NCI-H69 (cell line): ENCODE measurements around the gene CREB5.

Source experiments
- DNase-seq: peaks from one replicate; lab custom pipeline; 2025; lab: John Stamatoyannopoulos, UW

CREB5 gene

DNA sequence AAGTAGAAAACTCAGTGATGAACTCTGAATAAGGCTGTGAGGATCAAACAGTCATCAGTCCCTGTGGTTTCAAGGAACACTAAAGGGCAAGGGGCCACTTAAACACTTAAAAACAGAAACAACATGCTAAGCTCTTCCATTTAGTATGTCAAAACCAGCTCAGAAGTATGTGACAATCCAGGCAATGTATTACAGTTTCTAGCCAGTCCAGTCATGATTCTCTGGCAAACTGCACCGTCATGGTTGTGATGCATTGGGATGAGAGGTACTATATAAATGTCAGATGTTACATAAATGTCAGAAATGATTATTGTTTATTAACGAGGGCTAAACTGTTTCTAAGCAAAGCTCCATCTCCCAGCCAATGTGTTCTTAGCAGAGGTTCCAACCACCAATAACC lies 4.7 kb upstream of the CREB5 start:
- no peak for DNase-seq

DNA sequence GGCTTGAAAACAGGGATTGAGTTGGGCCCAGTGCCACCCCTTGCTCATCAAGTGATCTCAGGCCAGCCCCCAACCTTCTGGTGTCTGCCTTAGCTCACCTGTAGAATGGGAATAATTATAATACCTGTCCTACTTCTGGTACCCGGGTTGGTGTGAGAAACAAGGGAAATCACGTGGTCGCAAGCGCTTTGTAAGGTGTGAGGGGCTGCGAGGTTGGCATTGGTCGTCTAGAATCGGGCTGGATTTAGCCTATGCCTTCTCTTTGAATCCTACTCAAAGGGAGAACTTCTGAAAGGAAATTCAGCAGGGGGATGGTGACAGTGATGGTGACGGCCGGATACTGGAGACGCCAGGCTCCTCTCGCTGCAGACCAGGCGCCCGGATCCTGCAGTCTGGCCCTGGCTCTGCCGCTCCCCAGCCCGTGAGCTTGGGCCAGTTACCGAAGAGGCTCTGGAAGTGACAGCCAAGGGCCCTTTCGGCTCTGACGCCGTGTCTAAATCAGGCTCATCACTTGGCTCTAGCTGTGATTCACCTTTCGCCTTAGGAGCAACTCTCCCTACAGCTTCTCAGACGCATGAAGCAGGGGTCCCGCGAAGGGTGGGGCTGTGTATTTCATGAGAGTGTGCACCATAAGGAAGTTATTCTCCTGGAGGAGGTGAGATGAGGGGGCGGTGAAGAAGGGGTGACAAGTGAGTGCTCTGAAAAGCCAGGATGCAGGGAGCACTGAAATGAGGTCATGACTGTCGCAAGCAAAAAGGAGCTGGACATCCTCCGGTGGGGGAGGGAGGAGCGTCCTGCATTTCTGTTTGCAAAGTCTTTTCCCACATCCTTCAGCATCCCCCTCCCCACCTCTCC lies 4.0 kb upstream of the CREB5 start:
- DNase-seq, result no peak

DNA sequence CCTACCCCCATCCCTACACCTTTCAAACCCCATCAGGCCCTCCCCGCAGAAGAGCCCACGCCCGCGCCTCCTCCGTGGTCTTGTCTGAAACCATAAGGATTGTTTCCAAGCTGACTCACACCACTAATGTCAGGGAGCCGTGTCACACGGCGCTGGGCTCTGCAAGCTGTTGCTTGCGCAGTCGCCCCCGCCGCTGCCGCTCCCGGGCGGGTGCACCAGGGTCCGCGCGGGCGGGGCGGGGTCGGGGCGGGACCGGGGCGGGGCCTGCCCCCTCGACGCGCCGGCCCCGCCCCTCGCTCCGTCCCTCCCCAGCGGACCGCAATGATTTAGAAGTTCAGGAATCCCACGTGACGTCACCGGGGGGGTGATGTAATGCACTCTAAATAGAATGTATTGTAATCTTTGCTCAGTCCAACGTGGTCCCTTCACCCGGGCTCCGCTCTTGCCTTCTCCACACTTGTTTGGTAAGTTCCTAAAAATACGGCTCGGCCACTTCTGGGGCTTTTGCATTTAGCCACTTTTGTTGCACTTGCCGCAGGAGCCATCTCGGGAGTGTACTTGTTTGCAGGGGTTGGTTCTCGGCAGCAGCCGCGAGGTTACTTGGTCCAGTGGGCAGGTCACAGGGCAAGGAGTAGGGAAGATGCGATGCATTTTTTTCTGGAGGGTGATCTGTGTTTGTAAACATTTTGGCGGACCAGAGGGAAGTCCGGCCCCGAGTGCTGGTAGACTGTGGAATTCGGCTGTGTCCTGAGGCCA lies 3.2 kb upstream of the CREB5 start:
- peak; percentile 98 for DNase-seq

DNA sequence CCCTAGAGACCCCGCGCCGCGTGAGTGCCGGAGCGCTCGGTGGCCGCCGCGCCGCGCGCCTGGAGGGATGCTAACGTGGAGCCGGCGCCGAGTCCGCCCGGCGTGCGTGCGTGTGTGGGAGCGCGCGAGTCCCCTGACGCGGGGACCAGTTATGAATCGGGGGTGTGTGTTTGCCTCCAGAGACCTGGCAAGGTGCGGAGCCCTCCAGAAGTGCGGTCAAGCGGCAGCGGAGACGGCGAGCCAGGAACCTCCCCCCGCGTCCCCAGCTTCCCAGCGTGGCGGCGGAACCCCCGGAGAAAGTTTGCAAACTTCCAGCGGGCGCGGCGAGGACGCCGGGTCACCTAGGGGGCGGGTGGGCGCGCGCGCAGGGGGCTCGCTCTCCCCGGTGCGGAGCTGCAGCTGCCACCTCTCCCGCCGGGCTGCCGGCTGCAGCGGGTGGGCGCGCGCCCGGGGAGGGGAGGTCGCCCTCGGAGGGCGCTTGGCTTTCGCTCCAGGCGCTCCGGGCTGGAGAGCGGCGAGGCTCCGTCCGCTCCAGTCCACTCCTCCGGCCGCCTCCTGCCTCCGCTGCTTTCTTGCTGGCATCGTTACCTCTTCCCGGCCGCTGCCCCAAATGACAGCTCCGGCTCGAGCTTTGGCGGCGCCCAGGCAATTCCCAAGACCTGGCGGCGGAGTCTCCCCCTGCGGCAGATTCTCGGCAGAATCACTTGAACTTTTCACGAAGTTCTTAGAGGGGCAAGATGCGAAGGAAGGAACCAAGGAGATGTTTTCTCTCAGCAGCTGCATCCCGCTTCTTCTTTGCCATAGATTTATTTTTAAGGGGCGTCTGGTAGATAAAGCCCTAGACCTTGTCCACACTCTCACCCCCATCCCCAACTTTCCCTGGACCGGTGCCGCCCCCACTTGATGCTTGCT lies 2.3 kb upstream of the CREB5 start:
- peak; percentile 81 for DNase-seq

DNA sequence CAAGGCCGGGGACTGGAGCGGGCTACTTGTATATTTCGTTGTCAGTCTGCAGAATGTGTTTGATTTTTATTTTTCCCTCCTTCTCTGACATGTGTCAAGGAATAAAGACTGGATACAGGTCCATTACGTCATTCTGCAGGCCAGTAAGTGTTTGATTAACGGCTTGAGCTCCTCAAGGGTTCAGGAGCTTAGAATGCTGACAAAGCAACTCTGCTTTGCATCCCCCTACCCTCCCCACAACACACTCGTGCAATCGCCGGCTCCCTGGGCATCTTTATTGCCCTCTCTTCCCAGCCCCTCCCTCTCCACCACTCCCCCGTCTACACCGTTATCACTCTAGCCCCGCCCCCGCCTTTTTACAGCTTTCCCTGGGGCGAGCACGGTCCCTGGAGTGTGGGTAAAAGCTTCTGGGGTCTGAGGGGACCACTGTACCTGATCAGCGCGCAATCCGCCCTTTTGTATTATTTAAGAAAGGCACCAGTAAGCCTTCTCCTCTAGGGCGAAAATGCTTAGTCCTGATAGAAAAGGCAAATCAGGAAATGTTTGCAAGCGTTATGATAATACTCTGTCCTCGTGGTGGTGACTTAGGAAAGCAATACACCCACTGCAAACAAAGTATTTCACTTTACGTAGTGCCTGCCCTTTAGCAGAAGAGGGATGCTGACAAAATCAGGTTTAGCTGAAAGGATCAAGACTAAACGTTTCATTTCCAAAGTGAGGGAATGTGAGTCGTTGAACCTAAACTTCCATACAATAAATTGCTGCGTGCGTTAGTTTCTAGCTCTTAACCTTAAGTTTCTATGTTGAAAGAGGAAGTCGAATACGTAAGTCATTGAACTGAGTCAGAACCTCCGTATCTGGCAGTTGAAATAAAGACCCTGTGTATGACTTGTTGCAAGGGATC lies 1.4 kb upstream of the CREB5 start:
- peak; percentile 84 for DNase-seq

DNA sequence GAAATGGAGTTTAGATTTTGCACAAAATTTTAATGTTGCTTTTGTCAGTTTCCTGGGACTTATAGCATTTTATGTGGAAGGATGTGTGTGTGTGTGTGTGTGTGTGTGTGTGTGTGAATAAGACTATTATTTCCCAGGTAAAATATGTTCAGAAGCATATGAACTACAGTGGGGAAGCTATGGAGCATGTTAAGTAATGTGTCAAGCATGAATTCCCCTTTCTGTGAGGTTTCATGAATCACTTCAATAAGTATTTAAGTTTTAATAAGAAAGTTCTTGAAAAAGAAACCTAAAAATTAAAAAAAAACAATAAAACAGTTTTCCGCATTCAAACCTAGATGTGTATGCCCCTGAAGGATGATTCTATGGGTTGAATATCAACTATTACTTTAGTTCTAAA lies 693 bp downstream of the CREB5 start:
- no peak for DNase-seq

DNA sequence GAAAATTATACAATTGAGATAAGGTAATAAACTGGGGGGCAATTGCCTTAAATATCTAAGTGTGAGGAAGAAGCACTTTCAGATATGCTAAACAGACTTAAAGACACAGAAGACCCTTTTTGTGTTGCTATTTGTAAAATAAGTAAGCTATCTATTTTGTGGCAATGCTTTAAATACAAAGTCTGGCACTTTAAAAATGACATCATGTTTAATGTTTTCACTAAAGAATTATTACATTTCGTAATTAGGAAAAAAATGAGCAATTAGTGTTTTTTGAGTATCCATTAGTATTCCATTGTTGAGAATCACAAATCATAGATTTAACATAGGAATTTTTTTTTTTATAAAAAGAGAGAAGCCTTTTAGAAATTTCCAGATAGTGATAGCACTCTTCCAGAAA lies 2.1 kb downstream of the CREB5 start:
- DNase-seq, result no peak

DNA sequence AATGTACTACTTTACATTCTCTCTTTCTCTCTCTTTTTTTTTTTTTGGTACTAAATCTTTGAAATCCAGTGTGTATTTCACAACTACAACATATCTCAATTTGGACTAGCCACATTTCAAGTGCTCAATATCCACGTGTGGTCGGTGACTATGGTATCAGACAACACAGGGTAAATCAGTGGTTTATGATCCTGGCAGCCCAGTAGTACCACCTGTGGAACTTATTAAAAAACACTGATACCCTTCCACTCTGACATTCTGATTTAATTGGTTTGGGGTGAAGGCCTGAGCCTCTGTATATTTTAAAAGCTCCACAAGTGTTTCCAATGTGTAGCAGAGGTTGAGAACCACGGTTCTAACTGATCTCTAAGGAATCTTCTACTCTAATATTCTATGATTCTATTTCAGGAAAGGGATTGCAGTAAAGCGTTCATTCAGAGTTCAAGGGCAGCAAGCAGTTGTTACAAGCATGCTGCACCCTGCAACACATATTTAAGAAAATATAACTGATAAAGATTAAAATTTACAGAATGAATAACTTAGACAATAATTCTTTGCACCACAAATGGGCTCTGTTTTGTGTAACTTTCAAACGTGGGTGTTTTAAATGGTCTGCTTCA lies 5.1 kb downstream of the CREB5 start:
- no peak for DNase-seq

DNA sequence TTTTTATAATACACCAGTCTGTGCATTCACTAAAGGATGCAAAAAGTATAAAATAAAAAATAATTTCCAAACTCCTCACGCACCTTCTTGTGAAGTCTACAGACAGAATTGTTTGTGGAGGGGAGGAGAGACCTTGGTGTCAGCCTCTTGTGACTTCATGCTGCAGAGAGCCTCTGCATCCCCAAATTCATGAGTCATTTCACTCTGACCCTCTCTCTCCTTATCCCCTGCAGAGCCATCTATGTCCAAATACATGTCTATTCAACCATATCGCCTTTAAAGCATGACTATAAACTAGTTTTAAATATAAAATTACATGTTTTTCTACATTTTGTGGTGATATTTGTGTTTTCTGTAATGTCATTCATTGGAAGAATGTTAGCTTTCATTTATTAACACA lies 6.0 kb downstream of the CREB5 start:
- no peak for DNase-seq

DNA sequence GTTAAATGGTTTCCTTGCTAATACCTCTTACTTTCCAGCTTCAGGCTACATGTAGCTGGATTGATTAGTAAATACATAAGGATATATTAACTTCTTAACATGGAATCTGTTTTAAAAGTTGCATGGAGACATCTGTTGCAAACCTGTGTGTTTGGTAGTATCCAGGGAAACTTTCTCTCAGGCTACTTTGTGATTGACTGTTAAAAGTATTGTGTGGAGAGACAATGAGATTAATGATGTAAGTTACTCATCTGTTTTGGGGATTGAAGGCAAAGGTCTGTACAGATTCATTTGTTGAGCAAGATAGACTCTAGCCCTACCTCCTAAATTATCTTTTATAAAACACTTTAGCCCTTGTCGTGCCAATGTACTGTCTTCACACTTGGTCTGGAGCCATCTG lies 6.6 kb downstream of the CREB5 start:
- no peak for DNase-seq

DNA sequence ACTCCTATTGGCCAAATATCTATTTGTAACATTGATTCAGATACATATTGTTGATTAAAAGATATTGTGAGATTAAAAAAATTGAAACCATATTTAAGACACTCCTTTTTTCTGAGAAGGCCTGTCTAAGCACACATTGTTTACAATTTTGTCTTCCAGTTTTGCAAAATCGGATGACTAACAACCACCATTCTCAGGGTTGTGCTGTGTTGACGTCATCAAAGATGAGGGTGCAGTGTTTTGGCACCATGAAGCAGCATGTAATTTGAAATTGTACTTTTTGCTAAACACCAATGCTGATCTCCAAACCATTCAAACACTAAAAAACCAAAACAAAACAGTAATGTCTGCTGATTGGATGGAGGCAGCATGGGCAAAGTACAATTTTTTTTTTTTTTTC lies 7.4 kb downstream of the CREB5 start:
- no peak for DNase-seq

DNA sequence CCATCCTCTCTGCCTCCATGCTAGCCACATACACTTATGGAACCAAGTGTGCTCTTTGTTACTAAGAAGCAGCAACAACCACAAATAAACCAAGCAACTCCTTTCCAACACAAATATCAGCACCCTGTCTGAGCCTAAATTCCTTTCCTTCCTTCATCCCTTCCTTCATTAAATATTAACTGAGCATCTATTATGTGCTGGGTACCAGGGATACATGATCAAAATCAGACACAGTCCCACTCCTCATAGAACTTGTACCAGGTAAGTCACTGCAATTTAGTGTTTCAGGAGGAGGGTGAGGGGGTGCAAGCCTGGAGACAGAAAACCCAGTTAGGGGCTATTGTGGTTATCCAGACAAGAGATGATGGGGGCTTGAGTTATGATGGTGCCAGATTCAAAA lies 10.8 kb downstream of the CREB5 start:
- no peak for DNase-seq

DNA sequence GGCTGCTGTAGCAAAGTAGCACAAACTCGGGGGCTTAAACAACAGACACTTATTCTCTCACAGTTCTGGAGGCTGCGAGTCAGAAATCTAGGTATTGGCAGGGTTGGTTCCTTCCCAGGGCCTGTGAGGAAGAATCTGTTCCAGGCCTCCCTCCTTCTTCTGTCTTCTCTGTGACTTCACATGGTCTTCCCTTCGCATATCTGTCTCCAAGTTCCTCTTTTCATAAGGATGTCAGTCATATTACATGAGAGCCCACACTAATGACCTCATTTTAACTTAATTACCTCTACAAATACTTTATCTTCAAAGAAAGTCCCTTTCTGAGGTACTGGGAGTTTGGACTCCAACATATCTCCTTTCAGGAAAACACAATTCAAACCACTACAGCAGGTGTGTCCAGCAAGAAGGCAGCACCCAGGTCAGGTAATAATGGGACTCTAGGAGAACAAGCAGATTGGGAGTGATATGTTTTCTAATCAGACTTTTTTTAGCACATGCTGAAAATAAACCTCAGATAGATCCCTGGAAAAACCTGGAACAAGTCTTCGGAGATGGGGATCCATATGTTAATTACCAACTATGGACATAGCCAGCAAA lies 11.7 kb downstream of the CREB5 start:
- DNase-seq, result no peak

DNA sequence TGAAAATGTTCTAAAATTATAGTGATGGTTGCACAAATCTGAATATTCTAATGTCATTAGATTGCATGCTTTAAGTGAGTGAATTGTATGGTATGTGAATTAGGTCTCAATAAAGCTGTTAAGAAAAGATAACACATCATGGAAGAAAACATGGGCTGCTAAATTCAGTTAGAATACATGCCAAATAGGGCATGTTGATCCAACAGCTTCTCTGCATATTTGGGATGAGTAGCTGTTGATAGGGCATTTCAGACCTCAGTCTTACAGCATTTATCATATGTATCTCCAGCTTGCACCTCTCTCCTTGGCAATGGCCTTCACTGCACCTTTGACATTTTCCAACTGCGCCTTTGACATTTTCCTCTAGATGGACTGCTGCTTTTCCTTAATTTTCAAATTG lies 13.2 kb downstream of the CREB5 start:
- no peak for DNase-seq

DNA sequence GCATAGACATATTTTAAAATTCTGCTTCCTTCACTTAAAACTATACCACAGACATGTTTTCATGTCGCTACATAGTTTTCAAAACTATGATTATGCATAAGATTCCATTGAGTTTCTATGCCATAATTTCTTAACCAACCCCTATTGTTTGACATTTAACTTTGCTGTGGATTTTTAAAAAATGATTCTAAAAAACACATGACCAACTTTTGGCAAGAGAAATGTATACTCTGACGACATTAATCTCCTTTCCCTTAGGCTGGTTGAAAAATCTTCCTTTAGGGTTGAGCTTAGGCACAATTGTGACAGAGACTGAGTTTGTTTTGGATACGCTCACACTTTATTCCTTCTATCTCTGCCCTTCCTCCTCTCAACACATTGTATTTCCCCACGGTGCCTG lies 14.9 kb downstream of the CREB5 start:
- DNase-seq, result no peak

DNA sequence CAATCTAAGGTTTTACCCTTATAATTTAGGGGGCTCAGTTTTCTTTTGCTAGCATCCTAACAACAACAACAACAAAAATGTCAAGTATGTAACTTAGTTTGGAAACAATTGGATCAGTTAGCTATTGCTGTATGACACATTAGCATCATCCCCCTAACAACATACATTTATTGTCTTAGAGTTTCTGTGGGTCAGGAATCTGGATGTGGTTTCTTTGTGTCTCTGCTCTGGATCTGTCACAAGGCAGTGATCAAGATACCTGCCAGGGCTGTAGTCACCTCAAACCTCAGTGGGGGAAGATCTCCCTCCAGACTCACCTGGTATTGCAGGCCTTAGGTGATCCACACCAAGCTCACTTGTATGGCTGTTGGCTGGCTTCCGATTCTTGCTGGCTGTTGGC lies 18.3 kb downstream of the CREB5 start:
- no peak for DNase-seq

DNA sequence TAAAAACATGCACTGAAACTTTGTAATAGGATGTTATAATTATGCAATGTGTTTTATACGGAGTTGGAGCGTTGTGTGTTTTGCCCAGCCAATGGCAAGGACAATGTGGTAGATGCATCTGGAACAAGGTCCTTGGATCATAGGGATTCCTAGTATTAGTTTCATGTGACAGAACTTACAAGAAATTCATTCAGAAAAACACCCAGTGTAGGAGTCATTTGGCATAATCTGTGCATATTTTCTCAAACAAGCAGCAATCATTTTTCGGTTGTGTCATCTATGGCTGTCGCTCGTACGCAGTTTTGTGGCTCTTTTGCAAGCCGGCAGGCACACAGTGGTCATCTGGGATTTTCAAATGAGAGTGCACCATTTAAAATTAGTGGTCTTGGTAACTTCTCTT lies 19.8 kb downstream of the CREB5 start:
- DNase-seq, result no peak

DNA sequence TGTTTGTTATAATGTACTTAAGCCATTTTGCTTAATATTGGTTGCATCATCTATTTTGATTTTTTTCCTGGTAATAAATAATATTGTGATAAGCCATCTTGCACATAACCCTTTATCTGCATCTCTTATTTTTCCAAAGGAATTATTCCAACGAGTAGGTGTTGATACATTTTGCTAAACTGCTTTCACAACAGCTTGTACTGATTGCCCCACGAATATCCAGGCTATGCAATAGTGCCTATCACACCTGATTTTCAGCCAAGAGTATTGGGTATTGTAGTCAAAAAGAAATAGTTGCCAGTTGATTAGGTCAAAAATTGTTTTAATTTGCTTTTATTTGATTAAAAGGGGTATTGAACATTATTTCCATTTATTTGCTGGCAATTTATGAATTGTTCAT lies 20.7 kb downstream of the CREB5 start:
- no peak for DNase-seq

DNA sequence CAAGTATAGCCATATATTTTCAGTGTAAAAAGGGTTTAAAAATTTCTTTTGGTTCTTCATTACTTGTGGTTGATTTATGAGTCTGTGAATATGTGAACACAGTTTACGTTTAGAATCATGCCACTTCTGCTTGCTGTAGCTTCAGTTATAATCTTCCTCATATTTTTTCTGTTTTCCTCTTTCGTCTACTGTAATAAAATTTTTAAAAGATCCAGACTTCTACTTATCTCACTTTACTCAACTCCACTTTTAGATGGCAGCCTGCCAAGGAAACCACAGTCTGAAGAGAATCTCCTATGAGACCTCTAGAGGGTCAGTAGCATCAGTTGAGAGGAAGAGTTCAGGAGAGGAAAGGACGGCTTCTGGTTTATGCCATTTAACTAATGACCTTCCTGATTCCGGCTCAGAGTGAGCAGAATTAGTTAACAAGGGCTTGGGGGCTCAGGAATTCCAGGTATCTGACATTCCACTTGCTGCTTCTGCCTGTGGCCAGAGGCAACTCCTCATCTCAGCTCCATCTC lies 21.4 kb downstream of the CREB5 start:
- peak; percentile 42 for DNase-seq

DNA sequence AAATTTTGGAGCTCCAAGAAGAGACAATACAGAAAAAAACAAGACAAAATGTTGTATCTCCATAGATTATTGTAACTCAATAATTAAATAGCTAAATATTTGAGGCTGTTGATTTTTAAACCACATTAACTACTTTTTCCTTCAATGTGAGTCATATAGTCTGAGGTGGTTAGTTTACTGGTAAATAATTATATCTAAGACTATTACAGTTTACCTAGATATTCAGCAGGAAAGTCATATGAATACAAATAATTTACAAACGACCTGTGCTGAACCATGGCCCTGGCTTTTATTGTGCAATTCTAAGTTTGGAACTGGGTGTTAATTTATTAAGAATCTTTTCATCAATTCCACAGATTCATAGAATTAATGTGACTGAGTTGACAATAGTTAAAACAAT lies 22.2 kb downstream of the CREB5 start:
- no peak for DNase-seq
